Measurements from ENCODE around the gene CALR. TPM values are rescaled to one million over a fixed set of nuclear protein-coding genes. Genes with fewer than 3 reads are reported as not detected.
"Not testable (repeated sequence)": the region's sequence is repeated elsewhere in the genome, so short reads cannot be mapped to it uniquely, and the experiment has no call there.

Gene CALR
- 721 and 802 TPM in 2 replicates for total RNA-seq

- Mint-ChIP-seq H3K27ac (peak within 1 kb of the TSS; percentile 95), H3K36me3 (ENCODE audit: low read depth) (peaks cover 53% of the 10 kb centered on the region), H3K27me3 (no peaks in the 10 kb centered on the region), H3K9me3 (no peaks in the 10 kb centered on the region), H3K4me1 (peaks cover 61% of the 10 kb centered on the region), H3K4me3 (peak within 1 kb of the TSS; percentile 99)
- ChIA-PET POLR2A (interaction anchor here (0.6 to 3.3 kb wide), 23 partner anchors 8 to 242 kb away, joined by 3 to 37 read pairs (median 4); partner anchors contain the start of genes DNASE2, FBXW9, GADD45GIP1 and GCDH), CTCF (interaction anchor here (0.9 to 1.5 kb wide), 4 partner anchors 27 to 178 kb away, joined by 4 to 5 read pairs (median 4); partner anchors contain the start of gene GCDH)
- intact Hi-C loops (cut with micrococcal nuclease): loop anchor here (1.0 to 5.0 kb wide), 7 partner anchors 19 to 216 kb away; partner anchors contain the start of genes GADD45GIP1, GCDH, IER2 and STX10
- no peak for TF ChIP-seq CTCF (IDR thresholded peaks at IDR 0.05)
- peak; percentile 85 for ATAC-seq (ENCODE audit: low read depth)
- peak; percentile 96 for DNase-seq
Observed at GRCh38 chr19:12937927-12938778, at the start of gene CALR. TSS of gene CALR (plus strand) at chr19:12938609. CDS start at chr19:12938680, 71 bp downstream.

- not testable (repeated sequence) for DNase-seq; H3K9me3 Mint-ChIP-seq; H3K27me3 Mint-ChIP-seq; ATAC-seq (ENCODE audit: low read depth)
- peak overlapping the region; percentile 98 for H3K4me3 Mint-ChIP-seq
- peak overlapping the region; percentile 90 for H3K27ac Mint-ChIP-seq
- ChIA-PET POLR2A (interaction anchor here (0.6 to 2.4 kb wide), 26 partner anchors 9 to 891 kb away, joined by 3 to 58 read pairs (median 6); partner anchors contain the start of genes CALR, DHPS, DNASE2 and FARSA), CTCF (interaction anchor here (0.9 to 1.7 kb wide), 3 partner anchors 23 to 124 kb away, joined by 3 to 5 read pairs (median 3); no protein-coding TSS in a partner anchor)
- intact Hi-C loops (cut with micrococcal nuclease): loop anchor here (1.0 to 2.0 kb wide), 3 partner anchors 9 to 204 kb away; partner anchors contain the start of gene DNASE2
- H3K36me3 Mint-ChIP-seq (ENCODE audit: low read depth): peaks cover 31% of the 10 kb centered on the region
- H3K4me1 Mint-ChIP-seq: peaks cover 21% of the 10 kb centered on the region
Observed at GRCh38 chr19:12890299-12890786, 48.1 kb upstream of the CALR start.

DNA sequence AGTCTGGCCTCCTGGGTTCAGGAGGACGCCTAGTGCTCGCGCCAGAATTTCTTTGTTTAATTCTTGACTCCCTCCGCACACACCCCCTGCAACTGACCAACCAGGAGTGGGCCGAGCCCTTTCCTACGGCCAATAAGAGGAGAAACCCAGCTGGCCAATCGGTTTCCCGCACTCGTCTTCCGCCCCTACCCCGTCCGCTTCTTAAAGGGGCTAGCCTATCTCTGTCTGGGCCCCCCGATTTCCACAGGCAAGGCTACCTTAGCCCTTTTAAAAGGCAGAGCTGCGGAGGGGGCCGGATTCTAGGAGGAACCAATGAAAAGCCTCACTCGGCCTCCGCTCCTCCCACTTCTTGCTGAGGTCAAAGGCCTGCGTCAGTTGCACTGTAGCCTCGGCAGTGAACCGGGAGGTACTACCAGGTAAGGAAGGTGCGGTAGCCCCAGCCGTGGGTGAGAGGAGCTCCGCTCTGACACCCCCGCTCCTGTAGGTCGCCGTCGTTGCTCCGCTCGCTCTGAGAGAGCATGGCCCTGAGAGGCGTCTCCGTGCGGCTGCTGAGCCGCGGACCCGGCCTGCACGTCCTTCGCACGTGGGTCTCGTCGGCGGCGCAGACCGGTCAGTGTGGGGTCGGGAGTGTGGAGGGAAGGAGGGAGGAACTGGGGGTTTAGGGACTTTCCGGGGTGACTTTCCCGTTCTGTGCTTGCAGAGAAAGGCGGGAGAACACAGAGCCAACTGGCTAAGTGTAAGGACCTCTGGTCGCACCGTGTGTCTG, 47.4 kb upstream of the CALR start, which contains the start of gene GCDH:
GCDH (plus strand) TSS at position 374 of the 766 bp plus-strand sequence; CDS start at position 519, 145 bp downstream.
- CTCF ChIA-PET: interaction anchor here (0.6 to 1.7 kb wide), 4 partner anchors 8 to 125 kb away, joined by 3 to 5 read pairs (median 3); no protein-coding TSS in a partner anchor
- Mint-ChIP-seq H3K4me1 (peaks cover 21% of the 10 kb centered on the region), H3K9me3 (no peaks in the 10 kb centered on the region), H3K27me3 (no peaks in the 10 kb centered on the region), H3K36me3 (ENCODE audit: low read depth) (peaks cover 33% of the 10 kb centered on the region), H3K27ac (peak within 1 kb of the TSS; percentile 90), H3K4me3 (peak within 1 kb of the TSS; percentile 98)
- POLR2A ChIA-PET: interaction anchor here (0.5 to 2.4 kb wide), 29 partner anchors 9 to 1542 kb away, joined by 3 to 58 read pairs (median 5); partner anchors contain the start of genes CALR, DHPS, DNASE2 and FARSA
- intact Hi-C loops (cut with micrococcal nuclease): loop anchor here (1.0 to 2.0 kb wide), 7 partner anchors 10 to 204 kb away; partner anchors contain the start of genes CALR, DNASE2, FARSA and GADD45GIP1
- TF ChIP-seq CTCF (IDR thresholded peaks at IDR 0.05): no peak
- DNase-seq (peak; percentile 81), ATAC-seq (ENCODE audit: low read depth) (peak; percentile 93)

- DNase-seq (no peak), ATAC-seq (ENCODE audit: low read depth) (no peak)
- intact Hi-C loops (cut with micrococcal nuclease): loop anchor here (1.0 to 2.0 kb wide), 6 partner anchors 25 to 203 kb away; partner anchors contain the start of genes CALR, FARSA, GADD45GIP1 and SYCE2
- POLR2A ChIA-PET: interaction anchor here (0.5 to 2.4 kb wide), 17 partner anchors 8 to 226 kb away, joined by 3 to 58 read pairs (median 7); partner anchors contain the start of genes CALR, DHPS, DNASE2 and FARSA
- Mint-ChIP-seq H3K4me1 (peaks cover 21% of the 10 kb centered on the region), H3K9me3 (no peaks in the 10 kb centered on the region), H3K4me3 (peak overlapping the region; percentile 98), H3K27me3 (no peaks in the 10 kb centered on the region), H3K27ac (peak overlapping the region; percentile 90), H3K36me3 (ENCODE audit: low read depth) (peaks cover 38% of the 10 kb centered on the region)
- CTCF ChIA-PET: interaction anchor here (1.7 kb wide), 1 partner anchor 125 kb away, joined by 3 read pairs; no protein-coding TSS in a partner anchor
- no peak for TF ChIP-seq CTCF (IDR thresholded peaks at IDR 0.05)
Observed at GRCh38 chr19:12891553-12892021, 46.8 kb upstream of the CALR start.
